Smooth muscle cell (in vitro differentiated cells): ENCODE results near the gene SKI. TPM values are rescaled to one million over a fixed set of nuclear protein-coding genes. Genes with fewer than 3 reads are reported as not detected.
A peak's percentile ranks its signal among the peaks of the same experiment; 100 is the strongest.

Experiments used
- DNase-seq: peaks from one replicate; lab custom pipeline; 2025; ENCODE audit not compliant: unreplicated experiment; lab: John Stamatoyannopoulos, UW
- H2AFZ ChIP-seq: fragments of 200-600 bp; sonication (generic); 2 replicates; pipeline ENCODE4 v1.6.0; 2016; ENCODE audit warnings: antibody characterized with exemption, low read depth, mild to moderate bottlenecking
- H3F3A ChIP-seq: fragments of 200-600 bp; sonication (generic); 2 replicates; pipeline ENCODE4 v1.6.0; 2017; ENCODE audit warnings: antibody characterized with exemption, low read depth
- H3K27ac ChIP-seq: fragments of 200-600 bp; sonication (generic); 2 replicates; pipeline ENCODE4 v1.5.1; 2016; ENCODE audit warnings: low read depth, mild to moderate bottlenecking
- H3K27me3 ChIP-seq: fragments of 200-600 bp; sonication (generic); 2 replicates; pipeline ENCODE4 v1.6.1; 2016; ENCODE audit warnings: low read depth, mild to moderate bottlenecking
- H3K36me3 ChIP-seq: fragments of 200-600 bp; sonication (generic); 2 replicates; pipeline ENCODE4 v1.5.1; 2016; ENCODE audit warnings: low read depth
- H3K4me1 ChIP-seq: fragments of 200-600 bp; sonication (generic); 2 replicates; pipeline ENCODE4 v1.5.1; 2016; ENCODE audit warnings: low read depth
- H3K4me2 ChIP-seq: fragments of 200-600 bp; sonication (generic); 2 replicates; pipeline ENCODE4 v1.6.0; 2016; ENCODE audit warnings: mild to moderate bottlenecking
- H3K4me3 ChIP-seq: fragments of 200-600 bp; sonication (generic); 2 replicates; pipeline ENCODE4 v1.5.1; 2016; ENCODE audit warnings: mild to moderate bottlenecking
- H3K79me2 ChIP-seq: fragments of 200-600 bp; sonication (generic); 2 replicates; pipeline ENCODE4 v1.6.0; 2016; ENCODE audit warnings: low read depth, mild to moderate bottlenecking
- H3K9ac ChIP-seq: fragments of 200-600 bp; sonication (generic); 2 replicates; pipeline ENCODE4 v1.6.0; 2016; ENCODE audit warnings: low read depth
- H3K9me3 ChIP-seq: fragments of 200-600 bp; sonication (generic); replicated peaks from 2 replicates; pipeline ENCODE4 v1.5.1; 2016; ENCODE audit warnings: low read depth
- H4K20me1 ChIP-seq: fragments of 200-600 bp; sonication (generic); 2 replicates; pipeline ENCODE4 v1.6.0; 2016; ENCODE audit warnings: low read depth
- WGBS: methylation state at CpG from one replicate; pipeline ENCODE4 v1.1.7; 2016; ENCODE audit warnings: low lambda C conversion rate; 5-methylcytosine and 5-hydroxymethylcytosine counted together
- polyA plus RNA-seq: library from polyadenylated mRNA; unstranded; fragments of >200 nt; fragmentation: Nextera tagmentation; extraction: Ambion mirVana; gene quantifications from 2 replicates; pipeline ENCODE4 v1.2.1, GENCODE V29; 2016
- total RNA-seq: library from RNA; depleted of rRNA; stranded (reverse); fragments of >200 nt; gene quantifications from 2 replicates; pipeline ENCODE4 v1.2.3, GENCODE V29; 2014
- TF ChIP-seq, protein P1 (sequence below): fragments of 200-600 bp; sonication (generic); IDR thresholded peaks from 2 replicates; pipeline ENCODE4 v1.5.1; 2017; ENCODE audit warnings: borderline replicate concordance, mild to moderate bottlenecking, antibody characterized with exemption; ENCODE audit not compliant: insufficient read depth, poor library complexity, severe bottlenecking

The SKI gene
- total and polyA plus RNA-seq, 2 experiments from 2014 or later = 4.2 to 19.6 TPM

DNA sequence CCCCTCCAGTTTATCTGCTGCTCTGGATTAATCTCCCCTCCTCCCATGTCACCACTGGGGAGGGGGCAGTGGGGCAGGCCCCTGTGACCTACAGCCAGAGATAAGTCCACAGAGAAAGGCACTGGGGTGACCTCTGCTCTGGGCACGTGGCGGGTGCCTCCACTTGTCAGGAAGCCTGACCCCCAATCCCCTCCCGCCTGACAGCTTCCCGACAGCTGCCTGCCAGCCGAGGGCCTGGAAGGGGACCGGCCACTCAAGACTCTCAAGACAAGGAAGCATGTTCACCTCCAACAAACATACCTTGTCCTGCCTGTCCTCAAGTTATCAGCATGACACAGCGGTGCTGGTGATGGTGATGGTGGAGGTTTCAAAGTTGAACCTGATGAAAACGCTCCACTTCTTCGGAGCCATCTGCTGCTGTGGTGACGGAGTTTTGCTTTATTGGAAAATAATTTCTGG, 30.4 kb upstream of the SKI start:
- Histone ChIP-seq H3K4me3 (no peak overlapping the region), H3K9ac (no peak overlapping the region), H3K27me3 (no peaks in the 10 kb centered on the region), H3K9me3 (no peaks in the 10 kb centered on the region), H3K27ac (no peak overlapping the region), H3K36me3 (no peaks in the 10 kb centered on the region), H3F3A (peaks cover 13% of the 10 kb centered on the region), H2AFZ (no peak overlapping the region), H4K20me1 (no peaks in the 10 kb centered on the region), H3K79me2 (peaks cover 25% of the 10 kb centered on the region), H3K4me1 (peaks cover 13% of the 10 kb centered on the region), H3K4me2 (no peak overlapping the region)
- 93% methylated on average over 10 of the region's 10 CpGs for WGBS
- no peak for DNase-seq
- TF ChIP-seq, protein P1, sequence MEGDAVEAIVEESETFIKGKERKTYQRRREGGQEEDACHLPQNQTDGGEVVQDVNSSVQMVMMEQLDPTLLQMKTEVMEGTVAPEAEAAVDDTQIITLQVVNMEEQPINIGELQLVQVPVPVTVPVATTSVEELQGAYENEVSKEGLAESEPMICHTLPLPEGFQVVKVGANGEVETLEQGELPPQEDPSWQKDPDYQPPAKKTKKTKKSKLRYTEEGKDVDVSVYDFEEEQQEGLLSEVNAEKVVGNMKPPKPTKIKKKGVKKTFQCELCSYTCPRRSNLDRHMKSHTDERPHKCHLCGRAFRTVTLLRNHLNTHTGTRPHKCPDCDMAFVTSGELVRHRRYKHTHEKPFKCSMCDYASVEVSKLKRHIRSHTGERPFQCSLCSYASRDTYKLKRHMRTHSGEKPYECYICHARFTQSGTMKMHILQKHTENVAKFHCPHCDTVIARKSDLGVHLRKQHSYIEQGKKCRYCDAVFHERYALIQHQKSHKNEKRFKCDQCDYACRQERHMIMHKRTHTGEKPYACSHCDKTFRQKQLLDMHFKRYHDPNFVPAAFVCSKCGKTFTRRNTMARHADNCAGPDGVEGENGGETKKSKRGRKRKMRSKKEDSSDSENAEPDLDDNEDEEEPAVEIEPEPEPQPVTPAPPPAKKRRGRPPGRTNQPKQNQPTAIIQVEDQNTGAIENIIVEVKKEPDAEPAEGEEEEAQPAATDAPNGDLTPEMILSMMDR = no peak

DNA sequence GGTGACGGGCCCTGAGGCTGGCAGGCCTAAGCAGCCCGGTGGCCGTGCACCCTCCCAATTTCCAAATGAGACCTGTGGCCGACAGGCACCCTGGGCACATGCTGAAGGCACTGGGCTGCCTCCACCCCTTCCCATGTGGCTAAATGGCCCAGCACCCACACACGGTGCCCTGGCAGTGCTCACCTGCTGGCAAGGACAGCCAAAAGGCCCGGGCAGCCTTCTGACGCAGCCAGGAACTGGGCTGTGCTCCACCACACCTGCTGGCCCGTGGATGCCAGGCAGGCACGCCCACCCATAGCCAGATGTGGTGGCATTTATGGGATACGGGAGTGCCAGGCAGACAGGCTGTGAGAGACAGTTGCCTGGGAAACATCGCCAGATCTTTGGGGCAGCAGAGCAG, 29.5 kb upstream of the SKI start:
- Histone ChIP-seq H3K36me3 (no peaks in the 10 kb centered on the region), H3K4me1 (peaks cover 8% of the 10 kb centered on the region), H3F3A (peaks cover 4% of the 10 kb centered on the region), H3K27me3 (no peaks in the 10 kb centered on the region), H3K4me2 (no peak overlapping the region), H3K9me3 (no peaks in the 10 kb centered on the region), H3K27ac (no peak overlapping the region), H3K9ac (no peak overlapping the region), H3K4me3 (no peak overlapping the region), H4K20me1 (no peaks in the 10 kb centered on the region), H2AFZ (no peak overlapping the region), H3K79me2 (peaks cover 18% of the 10 kb centered on the region)
- WGBS = 94% methylated on average over 11 of the region's 11 CpGs
- TF ChIP-seq, protein P1 = no peak
- DNase-seq = no peak

DNA sequence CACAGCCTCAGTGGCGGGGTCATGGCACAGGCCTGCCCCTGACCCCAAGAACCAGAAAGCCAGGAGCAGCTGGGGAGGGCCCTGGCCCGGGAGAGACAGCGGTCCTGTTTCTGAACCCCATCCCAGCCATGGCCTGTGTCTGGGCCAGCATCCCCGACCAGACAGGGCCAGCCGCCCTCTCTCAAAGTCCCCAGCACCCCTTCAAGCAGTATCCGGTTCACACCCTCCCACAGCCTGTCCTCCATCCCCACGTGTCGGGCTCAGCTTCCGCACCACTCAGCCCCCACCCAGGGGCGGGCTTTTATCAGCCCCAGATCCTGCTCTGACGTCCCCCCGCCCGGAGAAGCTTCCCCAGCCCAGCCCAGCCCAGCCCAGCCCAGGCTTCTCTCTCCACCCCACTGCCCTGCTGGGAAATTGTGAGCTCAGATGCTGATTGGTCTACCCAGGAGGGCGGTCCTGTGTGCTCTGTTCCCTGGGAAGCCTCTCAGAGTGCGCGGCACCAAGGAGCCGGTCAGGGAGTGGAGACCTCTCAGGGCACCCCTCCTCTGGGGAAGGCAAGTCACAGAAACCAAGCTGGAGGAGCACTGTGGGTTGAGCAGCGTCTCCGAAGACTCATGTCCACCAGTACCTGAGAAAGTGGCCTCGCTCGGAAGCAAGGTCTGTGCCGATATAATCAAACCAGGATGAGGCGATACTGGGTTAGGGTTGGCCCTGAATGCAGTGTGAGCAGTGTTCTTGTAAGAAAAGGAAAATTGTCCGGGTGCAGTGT, 28.9 kb upstream of the SKI start:
- H3K27ac ChIP-seq = peak overlapping the region; percentile 5
- no peak overlapping the region for H3K9ac ChIP-seq
- H3K79me2 ChIP-seq = peaks cover 14% of the 10 kb centered on the region
- peak overlapping the region; percentile 92 for H3K4me2 ChIP-seq
- H4K20me1 ChIP-seq = no peaks in the 10 kb centered on the region
- DNase-seq = peak; percentile 59
- H2AFZ ChIP-seq = peak overlapping the region; percentile 90
- H3K4me3 ChIP-seq = peak overlapping the region; percentile 56
- peaks cover 8% of the 10 kb centered on the region for H3K4me1 ChIP-seq
- no peaks in the 10 kb centered on the region for H3F3A ChIP-seq
- no peaks in the 10 kb centered on the region for H3K36me3 ChIP-seq
- H3K27me3 ChIP-seq = no peaks in the 10 kb centered on the region
- WGBS = 28% methylated on average over 21 of the region's 24 CpGs
- H3K9me3 ChIP-seq = no peaks in the 10 kb centered on the region
- TF ChIP-seq, protein P1 = no peak
